IPS DF 19.7 (cell line): ENCODE results near the gene RASA4B.

Experiments
- DNase-seq: peaks from one replicate; pipeline ENCODE4 v3.0.0-alpha.2; 2013; ENCODE audit warnings: low read depth, low spot score

Gene RASA4B

GRCh38 chr7:102454468-102454867, 63.1 kb downstream of the RASA4B start:
- DNase-seq, result no peak

GRCh38 chr7:102453319-102453718, 64.3 kb downstream of the RASA4B start:
- DNase-seq, result no peak

- no peak for DNase-seq
Measured at GRCh38 chr7:102452451-102452850, 65.1 kb downstream of the RASA4B start.

GRCh38 chr7:102451371-102452054, 66.1 kb downstream of the RASA4B start:
- no peak for DNase-seq

GRCh38 chr7:102450242-102450641, 67.3 kb downstream of the RASA4B start:
- DNase-seq, result no peak

- DNase-seq, result no peak
Measured at GRCh38 chr7:102449136-102449535, 68.4 kb downstream of the RASA4B start.

- DNase-seq, result no peak
Measured at GRCh38 chr7:102447311-102447710, 70.3 kb downstream of the RASA4B start.

- no peak for DNase-seq
Measured at GRCh38 chr7:102446387-102447156, 71.0 kb downstream of the RASA4B start.

- no peak for DNase-seq
Measured at GRCh38 chr7:102445674-102446071, 71.9 kb downstream of the RASA4B start.

- no peak for DNase-seq
Measured at GRCh38 chr7:102444961-102445673, 72.5 kb downstream of the RASA4B start.

GRCh38 chr7:102439963-102440795, 77.4 kb downstream of the RASA4B start:
- peak; percentile 40 for DNase-seq

- no peak for DNase-seq
Measured at GRCh38 chr7:102436118-102436517, 81.5 kb downstream of the RASA4B start.

- DNase-seq, result no peak
Measured at GRCh38 chr7:102434039-102434486, 83.5 kb downstream of the RASA4B start.

GRCh38 chr7:102433219-102434038, 84.1 kb downstream of the RASA4B start, which contains the start of gene ORAI2:
ORAI2 (plus strand) TSS chr7:102433575; CDS start chr7:102438957, 5,382 bp downstream.
- DNase-seq, result no peak
